ENCODE data around the gene TMEM115. TPM values are rescaled to one million over a fixed set of nuclear protein-coding genes. Genes with fewer than 3 reads are reported as not detected.

The TMEM115 gene
- total RNA-seq, 1 donor from 2014 or later = 40.1 TPM

DNA sequence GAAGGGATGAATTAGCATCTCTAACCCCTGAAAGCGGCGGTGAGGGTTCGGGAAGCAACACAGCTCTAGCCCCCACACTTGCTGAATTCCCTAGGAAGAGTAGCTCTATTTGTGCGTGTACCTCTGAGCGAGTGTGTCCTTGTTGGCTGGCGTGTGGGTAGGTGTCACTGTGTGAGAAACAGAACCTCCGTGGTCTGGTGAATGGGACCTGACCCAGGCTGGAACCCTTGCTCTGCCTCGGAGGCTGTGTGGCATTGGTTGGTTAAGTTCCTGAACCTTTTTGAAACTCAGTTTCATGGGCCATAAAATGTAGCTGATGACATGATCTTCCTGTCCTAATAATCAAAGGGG, 414 bp upstream of the TMEM115 start:
- intact Hi-C loops (cut with DNase I) = no loop called here
- TF ChIP-seq, protein P1, sequence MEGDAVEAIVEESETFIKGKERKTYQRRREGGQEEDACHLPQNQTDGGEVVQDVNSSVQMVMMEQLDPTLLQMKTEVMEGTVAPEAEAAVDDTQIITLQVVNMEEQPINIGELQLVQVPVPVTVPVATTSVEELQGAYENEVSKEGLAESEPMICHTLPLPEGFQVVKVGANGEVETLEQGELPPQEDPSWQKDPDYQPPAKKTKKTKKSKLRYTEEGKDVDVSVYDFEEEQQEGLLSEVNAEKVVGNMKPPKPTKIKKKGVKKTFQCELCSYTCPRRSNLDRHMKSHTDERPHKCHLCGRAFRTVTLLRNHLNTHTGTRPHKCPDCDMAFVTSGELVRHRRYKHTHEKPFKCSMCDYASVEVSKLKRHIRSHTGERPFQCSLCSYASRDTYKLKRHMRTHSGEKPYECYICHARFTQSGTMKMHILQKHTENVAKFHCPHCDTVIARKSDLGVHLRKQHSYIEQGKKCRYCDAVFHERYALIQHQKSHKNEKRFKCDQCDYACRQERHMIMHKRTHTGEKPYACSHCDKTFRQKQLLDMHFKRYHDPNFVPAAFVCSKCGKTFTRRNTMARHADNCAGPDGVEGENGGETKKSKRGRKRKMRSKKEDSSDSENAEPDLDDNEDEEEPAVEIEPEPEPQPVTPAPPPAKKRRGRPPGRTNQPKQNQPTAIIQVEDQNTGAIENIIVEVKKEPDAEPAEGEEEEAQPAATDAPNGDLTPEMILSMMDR (IDR thresholded peaks at IDR 0.05) = no peak
- Histone ChIP-seq H3K27ac (no peak overlapping the region), H3K4me1 (peaks cover 43% of the 10 kb centered on the region), H3K9me3 (no peaks in the 10 kb centered on the region), H3K27me3 (no peaks in the 10 kb centered on the region), H3K4me3 (peak overlapping the region; percentile 19), H3K36me3 (peaks cover 14% of the 10 kb centered on the region)
- DNase-seq (no peak), ATAC-seq (peak; percentile 1)

DNA sequence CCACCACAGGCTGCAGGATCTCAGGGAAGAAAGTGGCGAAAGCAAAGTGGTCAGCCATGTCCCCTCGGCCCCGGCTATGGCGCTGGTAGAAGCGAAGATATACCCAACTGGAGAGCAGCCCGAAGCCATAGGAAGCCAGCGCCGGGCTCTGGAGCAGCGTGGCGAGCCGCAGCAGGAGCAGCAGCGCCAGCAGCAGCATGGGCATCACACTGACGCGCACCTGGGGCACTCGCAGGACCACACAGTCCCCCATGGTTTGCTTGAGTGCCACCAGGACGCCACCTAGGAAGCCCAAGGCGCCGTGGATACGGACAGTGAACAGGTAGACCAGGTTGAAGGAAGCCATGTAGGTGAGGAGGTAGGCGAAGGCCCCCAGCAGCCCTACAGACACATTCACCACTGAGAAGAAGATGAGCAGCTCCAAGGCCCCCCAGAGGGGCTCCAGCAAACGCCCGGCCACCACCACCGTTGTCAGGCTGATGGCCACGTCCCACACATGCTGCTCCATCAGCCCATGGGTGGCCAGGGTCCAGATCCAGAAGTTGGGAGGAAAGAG, 888 bp downstream of the TMEM115 start:
- Histone ChIP-seq H3K27ac (peak overlapping the region; percentile 89), H3K36me3 (peaks cover 27% of the 10 kb centered on the region), H3K27me3 (no peaks in the 10 kb centered on the region), H3K9me3 (no peaks in the 10 kb centered on the region), H3K4me1 (peaks cover 36% of the 10 kb centered on the region), H3K4me3 (peak overlapping the region; percentile 89)
- intact Hi-C loops (cut with DNase I) = no loop called here
- DNase-seq (no peak), ATAC-seq (no peak)
- TF ChIP-seq, protein P1 (IDR thresholded peaks at IDR 0.05) = no peak

DNA sequence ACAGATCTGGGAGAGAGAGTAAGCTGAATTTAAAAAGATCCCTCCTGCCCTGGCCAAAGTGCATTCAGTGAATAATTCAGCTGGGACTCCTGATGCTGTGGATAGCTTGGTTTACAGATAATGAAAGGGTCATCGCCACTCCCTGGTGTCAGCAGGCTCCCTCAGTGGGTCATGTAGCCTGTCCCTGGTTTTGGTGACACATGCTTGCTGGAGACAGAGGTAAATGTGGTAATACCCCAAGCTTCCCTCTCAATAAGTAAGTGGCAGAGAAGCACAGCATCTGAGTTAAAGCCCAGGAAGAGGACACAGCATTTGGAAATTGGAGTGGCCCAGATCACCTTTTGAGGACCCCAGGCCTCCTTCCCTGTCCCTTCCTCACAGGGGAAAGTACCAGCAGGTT, 1.8 kb downstream of the TMEM115 start:
- intact Hi-C loops (cut with DNase I) = no loop called here
- no peaks in the 10 kb centered on the region for H3K9me3 ChIP-seq
- peak overlapping the region; percentile 89 for H3K4me3 ChIP-seq
- TF ChIP-seq, protein P1 (IDR thresholded peaks at IDR 0.05) = no peak
- ATAC-seq = no peak
- peaks cover 36% of the 10 kb centered on the region for H3K4me1 ChIP-seq
- H3K36me3 ChIP-seq = peaks cover 36% of the 10 kb centered on the region
- H3K27ac ChIP-seq = no peak overlapping the region
- no peak for DNase-seq
- H3K27me3 ChIP-seq = no peaks in the 10 kb centered on the region

DNA sequence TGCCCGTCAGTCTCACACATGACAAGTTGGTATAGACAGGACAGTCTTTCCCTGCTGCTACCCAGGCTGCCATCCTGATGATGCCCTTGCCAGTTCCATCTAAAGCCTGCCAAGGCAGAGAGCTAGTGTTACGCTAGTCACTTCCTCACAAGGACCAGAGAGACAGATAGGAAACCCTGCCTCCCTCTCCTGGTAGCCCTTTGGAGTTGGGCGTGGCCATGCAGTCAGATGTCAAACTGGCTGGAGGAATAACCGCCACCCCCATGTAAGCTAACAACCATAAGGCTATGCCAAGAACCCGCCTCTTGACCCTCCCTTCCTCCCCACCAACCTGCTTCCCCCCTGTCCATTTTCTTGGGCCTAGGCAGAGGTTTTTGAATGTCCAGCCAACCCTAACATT, 2.8 kb downstream of the TMEM115 start:
- peak overlapping the region; percentile 89 for H3K4me3 ChIP-seq
- H3K9me3 ChIP-seq = no peaks in the 10 kb centered on the region
- intact Hi-C loops (cut with DNase I) = no loop called here
- ATAC-seq (peak; percentile 10), DNase-seq (no peak)
- peak overlapping the region; percentile 17 for H3K27ac ChIP-seq
- H3K27me3 ChIP-seq = no peaks in the 10 kb centered on the region
- peaks cover 39% of the 10 kb centered on the region for H3K4me1 ChIP-seq
- TF ChIP-seq, protein P1 (IDR thresholded peaks at IDR 0.05) = no peak
- peaks cover 36% of the 10 kb centered on the region for H3K36me3 ChIP-seq

DNA sequence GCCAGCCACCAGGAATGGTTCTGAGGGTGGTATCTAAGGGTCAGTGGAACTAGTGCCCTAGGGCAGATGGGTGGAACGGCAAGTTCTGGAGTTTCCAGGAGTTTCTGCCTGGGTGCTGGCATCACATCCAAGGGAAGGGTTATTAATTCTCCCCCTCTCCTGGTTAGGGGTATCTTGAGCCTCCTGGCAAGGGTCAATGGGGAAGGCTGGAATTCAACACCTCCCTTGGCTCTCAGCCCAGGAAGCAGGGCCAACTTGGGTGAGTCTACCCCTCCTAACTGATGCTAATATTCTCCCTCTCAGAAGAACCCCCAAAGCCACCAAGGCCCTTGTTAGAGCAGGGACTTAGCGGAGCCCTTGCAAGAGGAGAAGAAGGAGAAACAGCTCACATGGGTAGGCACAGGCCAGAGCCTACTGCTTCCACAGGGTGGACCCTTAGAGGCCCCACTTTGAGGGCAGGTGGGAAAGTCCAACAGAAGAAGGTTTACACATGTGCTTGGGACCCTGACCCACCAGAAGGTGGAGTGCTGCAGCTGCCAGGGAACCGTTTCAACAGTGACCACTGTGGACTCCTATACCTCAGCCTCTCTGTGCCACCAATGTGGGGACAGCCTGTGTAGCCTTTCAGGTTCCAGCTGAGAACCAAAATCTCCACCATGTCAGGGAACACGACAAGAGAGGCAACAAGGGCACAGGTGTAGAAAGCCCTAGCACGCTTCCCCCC, 3.3 kb downstream of the TMEM115 start:
- H3K9me3 ChIP-seq = no peaks in the 10 kb centered on the region
- H3K27me3 ChIP-seq = no peaks in the 10 kb centered on the region
- TF ChIP-seq, protein P1 (IDR thresholded peaks at IDR 0.05) = no peak
- H3K4me3 ChIP-seq = peak overlapping the region; percentile 89
- H3K4me1 ChIP-seq = peaks cover 44% of the 10 kb centered on the region
- intact Hi-C loops (cut with DNase I) = no loop called here
- ATAC-seq = no peak
- no peak for DNase-seq
- H3K27ac ChIP-seq = peak overlapping the region; percentile 17
- peaks cover 36% of the 10 kb centered on the region for H3K36me3 ChIP-seq
